H1 (cell line): ENCODE measurements around the gene MYMX. TPM values are rescaled to one million over a fixed set of nuclear protein-coding genes. Genes with fewer than 3 reads are reported as not detected.

Experiments used
- MAFK ChIP-seq: IDR thresholded peaks from 2 replicates; pipeline ENCODE4 v1.6.1; 2012; ENCODE audit warnings: low read depth, mild to moderate bottlenecking, improper control_type of control experiment, low read length
- PHF8 ChIP-seq: fragments of 200-600 bp; sonication (generic); conservative IDR thresholded peaks from 2 replicates; pipeline ENCODE4 v1.7.1; 2012; ENCODE audit warnings: low read depth, mild to moderate bottlenecking, inconsistent platforms, low read length, moderate library complexity
- POLR2A ChIP-seq, 2 experiments: IDR thresholded peaks; 1 replicate in 1 of 2; 2 replicates in 1 of 2; pipeline ENCODE4 v1.6.1; 2011; ENCODE audit warnings: low read depth in 2 of 2, low read length in 2 of 2, mild to moderate bottlenecking in 2 of 2; ENCODE audit errors: control extremely low read depth in 1 of 2
- POU5F1 ChIP-seq: IDR thresholded peaks from 2 replicates; pipeline ENCODE4 v1.6.1; 2011; ENCODE audit warnings: low read depth, mild to moderate bottlenecking, low read length, moderate library complexity
- polyA plus RNA-seq, 7 experiments: library from polyadenylated mRNA; depleted of rRNA in 3 of 7; stranded (reverse) in 5 of 7; unstranded in 2 of 7; fragments of >200 nt in 5 of 7; fragments of 200-250 nt in 2 of 7; gene quantifications; 1 replicate in 5 of 7; 2 replicates in 1 of 7; 4 replicates in 1 of 7; pipeline versions ENCODE4 v1.2.1 to v1.2.3, GENCODE V29; 2011 to 2013; ENCODE audit warnings: missing spikeins in 2 of 7, mixed read lengths in 2 of 7
- total RNA-seq: library from RNA; stranded (reverse); fragmentation: NEBNext Ultra II Directional; extraction: Animal tissue kit (Norgen Biotek cat#: 25700); gene quantifications from 2 replicates; pipeline ENCODE4 v1.2.1, GENCODE V29; 2021
- TF ChIP-seq, protein P1 (sequence below): fragments of 300-600 bp; sonication (generic); IDR thresholded peaks from 2 replicates; pipeline ENCODE4 v1.7.1; 2012; ENCODE audit warnings: low read length, moderate library complexity, mild to moderate bottlenecking, inconsistent platforms; ENCODE audit not compliant: insufficient replicate concordance

Gene MYMX
- total and polyA plus RNA-seq, 2 of the 8 experiments (the other 6 are each of a cell fraction or from before 2014, with no cell fraction given) = 4.7 to 6.9 TPM

DNA sequence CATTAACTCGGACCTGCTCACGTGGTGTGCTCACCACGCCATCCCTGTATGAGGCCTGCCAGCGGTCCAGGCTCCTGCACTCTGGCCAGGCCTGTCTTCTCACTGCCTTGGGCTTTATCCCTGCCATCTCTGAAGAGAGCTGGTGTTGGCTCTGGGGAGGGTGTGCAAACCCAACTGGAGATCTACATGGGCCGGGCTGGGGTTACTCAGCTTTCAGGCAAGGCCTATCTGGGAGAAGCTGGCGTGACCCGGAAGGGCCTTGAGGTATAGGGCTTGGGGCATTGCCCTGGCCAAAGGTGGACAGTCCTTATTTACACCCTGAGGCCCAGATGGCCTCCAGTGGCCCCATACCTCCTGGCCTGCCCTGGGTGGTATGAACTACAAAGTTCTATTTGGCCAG, 11.7 kb downstream of the MYMX start (continued):
- no peak for TF ChIP-seq POU5F1
- no peak for TF ChIP-seq POLR2A (IDR thresholded peaks at IDR 0.05; ENCODE audit: control extremely low read depth in 1 of 2, low read depth in 2 of 2, low read length in 2 of 2)
- TF ChIP-seq MAFK = no peak
- no peak for TF ChIP-seq PHF8
- TF ChIP-seq, protein P1, sequence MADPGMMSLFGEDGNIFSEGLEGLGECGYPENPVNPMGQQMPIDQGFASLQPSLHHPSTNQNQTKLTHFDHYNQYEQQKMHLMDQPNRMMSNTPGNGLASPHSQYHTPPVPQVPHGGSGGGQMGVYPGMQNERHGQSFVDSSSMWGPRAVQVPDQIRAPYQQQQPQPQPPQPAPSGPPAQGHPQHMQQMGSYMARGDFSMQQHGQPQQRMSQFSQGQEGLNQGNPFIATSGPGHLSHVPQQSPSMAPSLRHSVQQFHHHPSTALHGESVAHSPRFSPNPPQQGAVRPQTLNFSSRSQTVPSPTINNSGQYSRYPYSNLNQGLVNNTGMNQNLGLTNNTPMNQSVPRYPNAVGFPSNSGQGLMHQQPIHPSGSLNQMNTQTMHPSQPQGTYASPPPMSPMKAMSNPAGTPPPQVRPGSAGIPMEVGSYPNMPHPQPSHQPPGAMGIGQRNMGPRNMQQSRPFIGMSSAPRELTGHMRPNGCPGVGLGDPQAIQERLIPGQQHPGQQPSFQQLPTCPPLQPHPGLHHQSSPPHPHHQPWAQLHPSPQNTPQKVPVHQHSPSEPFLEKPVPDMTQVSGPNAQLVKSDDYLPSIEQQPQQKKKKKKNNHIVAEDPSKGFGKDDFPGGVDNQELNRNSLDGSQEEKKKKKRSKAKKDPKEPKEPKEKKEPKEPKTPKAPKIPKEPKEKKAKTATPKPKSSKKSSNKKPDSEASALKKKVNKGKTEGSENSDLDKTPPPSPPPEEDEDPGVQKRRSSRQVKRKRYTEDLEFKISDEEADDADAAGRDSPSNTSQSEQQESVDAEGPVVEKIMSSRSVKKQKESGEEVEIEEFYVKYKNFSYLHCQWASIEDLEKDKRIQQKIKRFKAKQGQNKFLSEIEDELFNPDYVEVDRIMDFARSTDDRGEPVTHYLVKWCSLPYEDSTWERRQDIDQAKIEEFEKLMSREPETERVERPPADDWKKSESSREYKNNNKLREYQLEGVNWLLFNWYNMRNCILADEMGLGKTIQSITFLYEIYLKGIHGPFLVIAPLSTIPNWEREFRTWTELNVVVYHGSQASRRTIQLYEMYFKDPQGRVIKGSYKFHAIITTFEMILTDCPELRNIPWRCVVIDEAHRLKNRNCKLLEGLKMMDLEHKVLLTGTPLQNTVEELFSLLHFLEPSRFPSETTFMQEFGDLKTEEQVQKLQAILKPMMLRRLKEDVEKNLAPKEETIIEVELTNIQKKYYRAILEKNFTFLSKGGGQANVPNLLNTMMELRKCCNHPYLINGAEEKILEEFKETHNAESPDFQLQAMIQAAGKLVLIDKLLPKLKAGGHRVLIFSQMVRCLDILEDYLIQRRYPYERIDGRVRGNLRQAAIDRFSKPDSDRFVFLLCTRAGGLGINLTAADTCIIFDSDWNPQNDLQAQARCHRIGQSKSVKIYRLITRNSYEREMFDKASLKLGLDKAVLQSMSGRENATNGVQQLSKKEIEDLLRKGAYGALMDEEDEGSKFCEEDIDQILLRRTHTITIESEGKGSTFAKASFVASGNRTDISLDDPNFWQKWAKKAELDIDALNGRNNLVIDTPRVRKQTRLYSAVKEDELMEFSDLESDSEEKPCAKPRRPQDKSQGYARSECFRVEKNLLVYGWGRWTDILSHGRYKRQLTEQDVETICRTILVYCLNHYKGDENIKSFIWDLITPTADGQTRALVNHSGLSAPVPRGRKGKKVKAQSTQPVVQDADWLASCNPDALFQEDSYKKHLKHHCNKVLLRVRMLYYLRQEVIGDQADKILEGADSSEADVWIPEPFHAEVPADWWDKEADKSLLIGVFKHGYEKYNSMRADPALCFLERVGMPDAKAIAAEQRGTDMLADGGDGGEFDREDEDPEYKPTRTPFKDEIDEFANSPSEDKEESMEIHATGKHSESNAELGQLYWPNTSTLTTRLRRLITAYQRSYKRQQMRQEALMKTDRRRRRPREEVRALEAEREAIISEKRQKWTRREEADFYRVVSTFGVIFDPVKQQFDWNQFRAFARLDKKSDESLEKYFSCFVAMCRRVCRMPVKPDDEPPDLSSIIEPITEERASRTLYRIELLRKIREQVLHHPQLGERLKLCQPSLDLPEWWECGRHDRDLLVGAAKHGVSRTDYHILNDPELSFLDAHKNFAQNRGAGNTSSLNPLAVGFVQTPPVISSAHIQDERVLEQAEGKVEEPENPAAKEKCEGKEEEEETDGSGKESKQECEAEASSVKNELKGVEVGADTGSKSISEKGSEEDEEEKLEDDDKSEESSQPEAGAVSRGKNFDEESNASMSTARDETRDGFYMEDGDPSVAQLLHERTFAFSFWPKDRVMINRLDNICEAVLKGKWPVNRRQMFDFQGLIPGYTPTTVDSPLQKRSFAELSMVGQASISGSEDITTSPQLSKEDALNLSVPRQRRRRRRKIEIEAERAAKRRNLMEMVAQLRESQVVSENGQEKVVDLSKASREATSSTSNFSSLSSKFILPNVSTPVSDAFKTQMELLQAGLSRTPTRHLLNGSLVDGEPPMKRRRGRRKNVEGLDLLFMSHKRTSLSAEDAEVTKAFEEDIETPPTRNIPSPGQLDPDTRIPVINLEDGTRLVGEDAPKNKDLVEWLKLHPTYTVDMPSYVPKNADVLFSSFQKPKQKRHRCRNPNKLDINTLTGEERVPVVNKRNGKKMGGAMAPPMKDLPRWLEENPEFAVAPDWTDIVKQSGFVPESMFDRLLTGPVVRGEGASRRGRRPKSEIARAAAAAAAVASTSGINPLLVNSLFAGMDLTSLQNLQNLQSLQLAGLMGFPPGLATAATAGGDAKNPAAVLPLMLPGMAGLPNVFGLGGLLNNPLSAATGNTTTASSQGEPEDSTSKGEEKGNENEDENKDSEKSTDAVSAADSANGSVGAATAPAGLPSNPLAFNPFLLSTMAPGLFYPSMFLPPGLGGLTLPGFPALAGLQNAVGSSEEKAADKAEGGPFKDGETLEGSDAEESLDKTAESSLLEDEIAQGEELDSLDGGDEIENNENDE = no peak
- TF ChIP-seq, all 59 proteins: peak for 0
